Nephron (organoid): ENCODE measurements around the gene POMT1.
"Not testable (repeated sequence)": the region's sequence is repeated elsewhere in the genome, so short reads cannot be mapped to it uniquely, and the experiment has no call there.

Source experiments
- H3K27ac Mint-ChIP-seq, 3 experiments: 2 replicates each; pipeline ENCODE4 v1.8.0; 2020; ENCODE audit warnings: mixed read lengths in 3 of 3, mild to moderate bottlenecking in 2 of 3, moderate library complexity in 1 of 3
- H3K27me3 Mint-ChIP-seq: 2 replicates; pipeline ENCODE4 v1.8.0; 2021; ENCODE audit warnings: low read depth, mild to moderate bottlenecking, moderate library complexity, mixed read lengths
- H3K36me3 Mint-ChIP-seq: 2 replicates; pipeline ENCODE4 v1.8.0; 2020; ENCODE audit warnings: low read depth, mixed read lengths
- H3K4me1 Mint-ChIP-seq: 2 replicates; pipeline ENCODE4 v1.8.0; 2020; ENCODE audit warnings: mixed read lengths
- H3K4me3 Mint-ChIP-seq, 3 experiments: 2 replicates each; pipeline ENCODE4 v1.8.0; 2020; ENCODE audit warnings: mild to moderate bottlenecking in 3 of 3, mixed read lengths in 3 of 3, moderate library complexity in 2 of 3
- H3K9me3 Mint-ChIP-seq: 2 replicates; pipeline ENCODE4 v1.8.0; 2020; ENCODE audit warnings: mixed read lengths
- TF ChIP-seq, protein P1 (sequence below), 3 experiments: fragments of 200-600 bp; sonication (generic); IDR thresholded peaks; one replicate each; pipeline ENCODE4 v1.5.0; 2021; ENCODE audit warnings: antibody characterized with exemption in 3 of 3; ENCODE audit not compliant: unreplicated experiment in 3 of 3

Gene POMT1

DNA sequence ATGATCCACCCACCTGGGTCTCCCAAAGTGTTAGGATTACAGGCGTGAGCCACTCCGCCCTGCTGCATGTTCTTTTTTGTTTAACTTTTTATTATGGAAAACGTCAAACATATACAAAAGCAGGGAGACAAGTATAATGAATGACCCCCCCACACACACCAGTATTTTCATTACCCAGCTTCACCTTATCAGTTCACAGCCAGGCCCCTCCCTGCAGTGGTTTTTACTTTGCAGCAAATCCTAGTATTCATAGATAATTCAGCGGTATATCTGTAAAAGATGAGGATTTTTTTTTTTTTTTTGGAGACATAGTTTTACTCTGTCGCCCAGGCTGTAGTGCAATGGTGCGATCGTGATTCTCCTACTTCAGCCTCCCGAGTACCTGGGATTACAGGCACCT is 2.3 kb downstream of the POMT1 start:
- Mint-ChIP-seq H3K36me3 (peaks cover 36% of the 10 kb centered on the region), H3K27ac (no peak overlapping the region), H3K27me3 (no peaks in the 10 kb centered on the region), H3K4me3 (peak overlapping the region; percentile 90 to 93 (median 93)), H3K9me3 (no peaks in the 10 kb centered on the region), H3K4me1 (peaks cover 13% of the 10 kb centered on the region)
- TF ChIP-seq, protein P1, sequence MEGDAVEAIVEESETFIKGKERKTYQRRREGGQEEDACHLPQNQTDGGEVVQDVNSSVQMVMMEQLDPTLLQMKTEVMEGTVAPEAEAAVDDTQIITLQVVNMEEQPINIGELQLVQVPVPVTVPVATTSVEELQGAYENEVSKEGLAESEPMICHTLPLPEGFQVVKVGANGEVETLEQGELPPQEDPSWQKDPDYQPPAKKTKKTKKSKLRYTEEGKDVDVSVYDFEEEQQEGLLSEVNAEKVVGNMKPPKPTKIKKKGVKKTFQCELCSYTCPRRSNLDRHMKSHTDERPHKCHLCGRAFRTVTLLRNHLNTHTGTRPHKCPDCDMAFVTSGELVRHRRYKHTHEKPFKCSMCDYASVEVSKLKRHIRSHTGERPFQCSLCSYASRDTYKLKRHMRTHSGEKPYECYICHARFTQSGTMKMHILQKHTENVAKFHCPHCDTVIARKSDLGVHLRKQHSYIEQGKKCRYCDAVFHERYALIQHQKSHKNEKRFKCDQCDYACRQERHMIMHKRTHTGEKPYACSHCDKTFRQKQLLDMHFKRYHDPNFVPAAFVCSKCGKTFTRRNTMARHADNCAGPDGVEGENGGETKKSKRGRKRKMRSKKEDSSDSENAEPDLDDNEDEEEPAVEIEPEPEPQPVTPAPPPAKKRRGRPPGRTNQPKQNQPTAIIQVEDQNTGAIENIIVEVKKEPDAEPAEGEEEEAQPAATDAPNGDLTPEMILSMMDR (IDR thresholded peaks at IDR 0.05; ENCODE audit: unreplicated experiment in 3 of 3) = no peak

DNA sequence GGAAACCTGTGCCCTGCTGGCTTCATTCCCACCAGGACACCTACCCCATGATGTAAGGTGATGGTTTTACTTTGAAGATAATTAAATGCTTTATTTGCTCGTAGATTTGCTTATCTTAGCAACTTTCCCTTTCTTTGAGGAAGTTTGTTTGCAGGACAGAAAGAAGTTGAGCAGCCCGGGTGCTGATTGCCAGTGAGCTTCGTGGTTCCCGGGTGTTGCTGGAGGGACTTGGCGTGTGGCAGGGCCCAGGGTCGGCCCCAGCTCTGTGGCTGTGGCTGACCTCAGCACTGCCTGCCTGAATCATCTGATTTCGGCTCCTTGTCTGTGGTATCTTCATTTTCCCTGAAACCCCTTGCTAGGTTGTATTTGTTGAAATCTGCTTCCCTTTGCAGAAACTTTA is 8.7 kb downstream of the POMT1 start:
- Mint-ChIP-seq H3K9me3 (no peaks in the 10 kb centered on the region), H3K4me3 (no peak overlapping the region), H3K4me1 (no peaks in the 10 kb centered on the region), H3K36me3 (peaks cover 40% of the 10 kb centered on the region), H3K27ac (no peak overlapping the region), H3K27me3 (no peaks in the 10 kb centered on the region)
- TF ChIP-seq, protein P1 (IDR thresholded peaks at IDR 0.05; ENCODE audit: unreplicated experiment in 3 of 3) = no peak

DNA sequence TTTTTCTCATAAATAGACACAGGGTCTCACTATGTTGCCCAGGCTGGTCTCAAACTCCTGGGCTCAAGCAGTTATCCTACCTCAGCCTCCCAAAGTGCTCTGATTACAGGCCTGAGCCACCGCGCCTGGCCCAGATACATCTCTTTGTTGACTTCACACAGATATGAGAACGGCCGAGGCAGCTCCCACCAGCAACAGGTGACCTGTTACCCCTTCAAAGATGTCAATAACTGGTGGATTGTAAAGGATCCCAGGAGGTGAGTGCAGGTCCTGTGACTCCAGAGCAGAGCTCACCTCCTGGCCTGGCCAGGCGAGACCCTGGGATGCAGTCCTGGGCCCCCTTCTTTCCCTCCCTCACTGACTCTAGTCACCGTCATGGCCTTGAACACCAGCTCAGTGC is 9.2 kb downstream of the POMT1 start:
- Mint-ChIP-seq H3K9me3 (no peaks in the 10 kb centered on the region), H3K4me1 (no peaks in the 10 kb centered on the region), H3K27ac (no peak overlapping the region), H3K27me3 (no peaks in the 10 kb centered on the region), H3K4me3 (no peak overlapping the region), H3K36me3 (peaks cover 37% of the 10 kb centered on the region)
- TF ChIP-seq, protein P1 (IDR thresholded peaks at IDR 0.05; ENCODE audit: unreplicated experiment in 3 of 3) = no peak

DNA sequence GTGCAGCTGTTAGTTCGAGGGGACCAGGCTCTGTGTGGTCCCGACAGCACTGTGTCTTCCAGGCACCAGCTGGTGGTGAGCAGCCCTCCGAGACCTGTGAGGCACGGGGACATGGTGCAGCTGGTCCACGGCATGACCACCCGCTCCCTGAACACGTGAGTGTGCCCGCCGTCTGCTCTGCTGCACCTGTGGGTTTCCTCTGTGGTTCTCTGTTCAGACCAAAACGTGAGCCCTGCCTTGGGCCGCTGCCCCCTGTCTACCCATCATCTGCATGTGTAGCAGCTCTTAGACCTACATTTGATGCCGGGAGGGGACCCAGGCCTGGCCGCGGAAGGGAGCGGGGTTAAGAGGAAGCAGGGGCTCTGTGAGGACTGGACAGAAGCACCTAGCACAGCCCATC is 10.5 kb downstream of the POMT1 start:
- Mint-ChIP-seq H3K9me3 (no peaks in the 10 kb centered on the region), H3K4me1 (no peaks in the 10 kb centered on the region), H3K36me3 (peaks cover 41% of the 10 kb centered on the region), H3K27me3 (no peaks in the 10 kb centered on the region), H3K4me3 (no peak overlapping the region), H3K27ac (no peak overlapping the region)
- TF ChIP-seq, protein P1 (IDR thresholded peaks at IDR 0.05; ENCODE audit: unreplicated experiment in 3 of 3) = no peak

DNA sequence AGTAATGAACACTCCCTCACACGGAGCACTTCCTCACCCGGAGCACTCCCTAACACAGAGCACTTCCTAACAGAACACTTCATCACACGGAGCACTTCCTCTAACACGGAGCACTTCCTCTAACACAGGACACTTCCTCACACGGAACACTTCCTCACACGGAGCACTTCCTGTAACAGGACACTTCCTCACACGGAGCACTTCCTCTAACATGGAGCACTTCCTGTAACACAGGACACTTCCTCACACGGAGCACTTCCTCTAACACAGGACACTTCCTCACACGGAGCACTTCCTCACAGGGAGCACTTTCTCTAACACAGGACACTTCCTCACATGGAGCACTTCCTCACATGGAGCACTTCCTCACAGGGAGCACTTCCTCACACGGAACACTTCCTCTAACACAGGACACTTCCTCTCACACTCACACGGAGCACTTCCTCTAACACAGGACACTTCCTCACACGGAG is 12.9 kb downstream of the POMT1 start:
- H3K27ac Mint-ChIP-seq, H3K4me1 Mint-ChIP-seq, H3K27me3 Mint-ChIP-seq, H3K4me3 Mint-ChIP-seq, H3K9me3 Mint-ChIP-seq: not testable (repeated sequence)
- peaks cover 47% of the 10 kb centered on the region for H3K36me3 Mint-ChIP-seq

DNA sequence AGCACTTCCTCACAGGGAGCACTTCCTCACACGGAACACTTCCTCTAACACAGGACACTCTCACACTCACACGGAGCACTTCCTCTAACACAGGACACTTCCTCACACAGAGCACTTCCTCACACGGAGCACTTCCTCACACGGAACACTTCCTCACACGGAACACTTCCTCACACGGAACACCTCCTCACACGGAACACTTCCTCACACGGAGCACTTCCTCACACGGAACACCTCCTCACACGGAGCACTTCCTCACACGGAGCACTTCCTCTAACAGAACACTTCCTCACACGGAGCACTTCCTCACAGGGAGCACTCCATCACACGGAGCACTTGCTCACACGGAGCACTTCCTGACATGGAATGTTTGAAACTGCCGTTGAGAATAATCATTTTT is 13.4 kb downstream of the POMT1 start:
- Mint-ChIP-seq H3K9me3 (no peaks in the 10 kb centered on the region), H3K36me3 (peaks cover 44% of the 10 kb centered on the region), H3K4me3 (no peak overlapping the region), H3K27ac (no peak overlapping the region), H3K27me3 (no peaks in the 10 kb centered on the region), H3K4me1 (no peaks in the 10 kb centered on the region)
- TF ChIP-seq, protein P1 (IDR thresholded peaks at IDR 0.05; ENCODE audit: unreplicated experiment in 3 of 3) = no peak
